SK-N-SH (cell line): ENCODE data around the gene CNTN4.

Experiments
- CTCF ChIP-seq: fragments of 200-600 bp; sonication (generic); IDR thresholded peaks from 2 replicates; pipeline ENCODE4 v1.6.1; 2017; ENCODE audit warnings: antibody characterized with exemption, mild to moderate bottlenecking, moderate library complexity
- FOXM1 ChIP-seq: IDR thresholded peaks from 2 replicates; pipeline ENCODE4 v1.4.0; 2012; ENCODE audit warnings: low read depth, mild to moderate bottlenecking
- GABPA ChIP-seq: IDR thresholded peaks from 2 replicates; pipeline ENCODE4 v1.4.0; 2012; ENCODE audit warnings: low read depth, mild to moderate bottlenecking
- YY1 ChIP-seq: IDR thresholded peaks from 2 replicates; pipeline ENCODE4 v1.4.0; 2012; ENCODE audit warnings: low read depth, mild to moderate bottlenecking
- TF ChIP-seq, protein P1 (sequence below): fragments of 150-350 bp; IDR thresholded peaks from 2 replicates; pipeline ENCODE4 v1.6.1; 2017; ENCODE audit warnings: antibody characterized with exemption, low read length, low read depth, borderline replicate concordance

- TF ChIP-seq YY1 (no peak), FOXM1 (no peak), CTCF (no peak), GABPA (no peak)
- TF ChIP-seq, protein P1, sequence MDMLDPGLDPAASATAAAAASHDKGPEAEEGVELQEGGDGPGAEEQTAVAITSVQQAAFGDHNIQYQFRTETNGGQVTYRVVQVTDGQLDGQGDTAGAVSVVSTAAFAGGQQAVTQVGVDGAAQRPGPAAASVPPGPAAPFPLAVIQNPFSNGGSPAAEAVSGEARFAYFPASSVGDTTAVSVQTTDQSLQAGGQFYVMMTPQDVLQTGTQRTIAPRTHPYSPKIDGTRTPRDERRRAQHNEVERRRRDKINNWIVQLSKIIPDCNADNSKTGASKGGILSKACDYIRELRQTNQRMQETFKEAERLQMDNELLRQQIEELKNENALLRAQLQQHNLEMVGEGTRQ: no peak
Observed at GRCh38 chr3:3053974-3054373, 955.3 kb downstream of the CNTN4 start.
